HepG2 (cell line): ENCODE data around the gene SIRT6. TPM values are rescaled to one million over a fixed set of nuclear protein-coding genes. Genes with fewer than 3 reads are reported as not detected.
A peak's percentile ranks its signal among the peaks of the same experiment; 100 is the strongest.

Experiments used
- BRF2 ChIP-seq: sonication (generic); formaldehyde crosslinking; IDR thresholded peaks from 2 replicates; pipeline ENCODE4 v1.8.1; 2022; ENCODE audit warnings: mild to moderate bottlenecking, missing genetic modification reagents
- GTF2F1 ChIP-seq: fragments of 150-350 bp; IDR thresholded peaks from 2 replicates; pipeline ENCODE4 v1.6.1; 2014; ENCODE audit warnings: low read length
- HES4 ChIP-seq: sonication (generic); formaldehyde crosslinking; IDR thresholded peaks from 2 replicates; pipeline ENCODE4 v1.9.0; 2021; ENCODE audit warnings: mild to moderate bottlenecking, missing genetic modification reagents, borderline replicate concordance
- KDM6A ChIP-seq: IDR thresholded peaks from 2 replicates; pipeline ENCODE4 v1.6.1; 2016; ENCODE audit warnings: low read depth
- NFATC3 ChIP-seq: sonication (generic); formaldehyde crosslinking; IDR thresholded peaks from 2 replicates; pipeline ENCODE4 v1.5.1; 2020; ENCODE audit warnings: mild to moderate bottlenecking, missing genetic modification reagents
- NFKBIZ ChIP-seq: IDR thresholded peaks from 2 replicates; pipeline ENCODE4 v1.6.1; 2018; ENCODE audit warnings: missing genetic modification reagents, missing compliant biosample characterization
- NONO ChIP-seq, 2 experiments: fragments of 450-650 bp in 1 of 2; sonication (generic) in 1 of 2; formaldehyde crosslinking in 1 of 2; IDR thresholded peaks in 1 of 2; conservative IDR thresholded peaks in 1 of 2; 2 replicates each; pipeline versions ENCODE4 v1.6.1 to v1.8.0; 2017 to 2022; ENCODE audit warnings: mild to moderate bottlenecking in 1 of 2, missing genetic modification reagents in 1 of 2, moderate library complexity in 1 of 2
- SALL2 ChIP-seq: sonication (generic); formaldehyde crosslinking; IDR thresholded peaks from 2 replicates; pipeline ENCODE4 v1.8.1; 2023; ENCODE audit warnings: mild to moderate bottlenecking, missing genetic modification reagents, inconsistent platforms
- STAG1 ChIP-seq: sonication (generic); formaldehyde crosslinking; IDR thresholded peaks from 2 replicates; pipeline ENCODE4 v1.4.0; 2020; ENCODE audit warnings: missing genetic modification reagents
- TCF7 ChIP-seq: sonication (generic); IDR thresholded peaks from 2 replicates; pipeline ENCODE4 v1.6.1; 2016; ENCODE audit warnings: antibody characterized with exemption, low read depth
- USF2 ChIP-seq, 2 experiments: sonication (generic) in 1 of 2; formaldehyde crosslinking in 1 of 2; IDR thresholded peaks; 2 replicates each; pipeline versions ENCODE4 v1.5.1 to v1.6.1; 2011 to 2020; ENCODE audit warnings: borderline replicate concordance in 1 of 2, low read depth in 1 of 2, low read length in 1 of 2, mild to moderate bottlenecking in 1 of 2, missing genetic modification reagents in 1 of 2, moderate library complexity in 1 of 2
- ZBTB7B ChIP-seq: sonication (generic); formaldehyde crosslinking; IDR thresholded peaks from 2 replicates; pipeline ENCODE4 v1.4.0; 2020; ENCODE audit warnings: missing genetic modification reagents
- ZKSCAN1 ChIP-seq: fragments of 150-350 bp; IDR thresholded peaks from 2 replicates; pipeline ENCODE4 v1.6.1; 2014; ENCODE audit warnings: low read length
- ZKSCAN8 ChIP-seq: IDR thresholded peaks from 2 replicates; pipeline ENCODE4 v1.6.1; 2016; ENCODE audit warnings: borderline replicate concordance, missing genetic modification reagents, missing compliant biosample characterization
- ZNF232 ChIP-seq: sonication (generic); formaldehyde crosslinking; IDR thresholded peaks from 2 replicates; pipeline ENCODE4 v1.4.0; 2020; ENCODE audit warnings: missing genetic modification reagents, borderline replicate concordance
- ZNF782 ChIP-seq: sonication (generic); formaldehyde crosslinking; IDR thresholded peaks from 2 replicates; pipeline ENCODE4 v1.4.0; 2020; ENCODE audit warnings: missing genetic modification reagents, mild to moderate bottlenecking, borderline replicate concordance
- ZZZ3 ChIP-seq: sonication (generic); formaldehyde crosslinking; IDR thresholded peaks from 2 replicates; pipeline ENCODE4 v1.4.0; 2020; ENCODE audit warnings: missing genetic modification reagents, mild to moderate bottlenecking, borderline replicate concordance
- polyA plus RNA-seq, 8 experiments: library from polyadenylated mRNA; depleted of rRNA in 3 of 8; stranded (reverse) in 7 of 8; unstranded in 1 of 8; fragments of >200 nt; fragmentation: Illumina TruSeq in 4 of 8; extraction: Trizol in 4 of 8; gene quantifications; 2 replicates each; pipeline versions ENCODE4 v1.2.1 to v1.2.3, GENCODE V29; 2011 to 2016; ENCODE audit warnings: low read depth in 4 of 8, missing spikeins in 1 of 8, mixed read lengths in 1 of 8; ENCODE audit not compliant: insufficient read depth in 1 of 8
- total RNA-seq, 5 experiments: library from RNA; depleted of rRNA; stranded (reverse); fragments of >200 nt; fragmentation: Illumina TruSeq; extraction: Trizol; gene quantifications; 2 replicates each; pipeline ENCODE4 v1.2.3, GENCODE V29; 2016; ENCODE audit warnings: low read depth in 1 of 5
- TF ChIP-seq, protein P1 (sequence below): sonication (generic); formaldehyde crosslinking; IDR thresholded peaks from 2 replicates; pipeline ENCODE4 v1.4.0; 2020; ENCODE audit warnings: missing genetic modification reagents
- TF ChIP-seq, protein P2 (sequence below): IDR thresholded peaks from 2 replicates; pipeline ENCODE4 v1.6.1; 2016; ENCODE audit warnings: missing genetic modification reagents, missing compliant biosample characterization
- TF ChIP-seq, protein P3 (sequence below): sonication (generic); formaldehyde crosslinking; IDR thresholded peaks from 2 replicates; pipeline ENCODE4 v1.5.0; 2020; ENCODE audit warnings: mild to moderate bottlenecking, missing genetic modification reagents, borderline replicate concordance

The SIRT6 gene
- total and polyA plus RNA-seq, 2 of the 13 experiments (the other 11 are each of a cell fraction or from before 2014, with no cell fraction given) = 11.0 to 18.4 TPM

DNA sequence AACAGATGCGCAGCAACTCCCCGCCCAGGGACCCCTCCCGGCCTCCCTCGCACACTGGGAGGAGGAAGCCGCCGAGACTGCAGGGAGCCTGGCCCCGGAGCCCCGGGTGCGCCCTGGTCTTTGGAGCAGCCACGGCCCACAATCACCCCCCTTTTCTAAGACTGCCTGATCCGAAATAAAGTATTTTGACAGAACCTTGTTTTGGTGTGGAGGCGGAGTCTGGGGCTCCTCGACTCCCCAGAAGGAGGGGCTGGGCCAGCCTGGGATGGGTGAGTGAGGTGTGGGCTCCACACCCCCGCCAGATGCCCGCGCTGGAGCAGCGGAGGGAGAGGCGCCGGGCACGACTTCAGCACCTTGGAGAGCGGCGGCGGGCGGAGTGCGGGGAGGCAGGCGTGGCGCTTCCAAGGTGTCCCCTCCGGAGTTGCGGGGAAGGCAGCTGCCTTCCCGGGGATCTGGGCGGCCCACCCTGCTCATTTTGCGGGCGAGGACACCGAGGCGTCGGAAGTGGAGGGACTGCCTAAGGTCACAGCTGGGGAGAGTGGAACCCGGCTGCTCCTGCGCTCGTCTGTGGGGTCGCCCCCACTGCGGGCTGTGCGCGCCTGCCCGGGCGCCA is 9.4 kb downstream of the SIRT6 start (continued):
- TF ChIP-seq GTF2F1 = no peak
- TF ChIP-seq USF2 (IDR thresholded peaks at IDR 0.05; ENCODE audit: low read depth, low read length) = no peak
- TF ChIP-seq USF2 (CRISPR knock-in tag; IDR thresholded peaks at IDR 0.05; ENCODE audit: borderline replicate concordance) = no peak
- no peak for TF ChIP-seq NFATC3 (CRISPR knock-in tag)
- TF ChIP-seq ZZZ3 = no peak
- TF ChIP-seq STAG1 (CRISPR knock-in tag) = no peak
- TF ChIP-seq NONO (IDR thresholded peaks at IDR 0.05) = no peak
- TF ChIP-seq NONO (CRISPR knock-in tag; conservative IDR thresholded peaks at IDR 0.05) = no peak
- TF ChIP-seq ZKSCAN8 (CRISPR knock-in tag) = no peak
- TF ChIP-seq HES4 = peak; percentile 89
- TF ChIP-seq, protein P1, sequence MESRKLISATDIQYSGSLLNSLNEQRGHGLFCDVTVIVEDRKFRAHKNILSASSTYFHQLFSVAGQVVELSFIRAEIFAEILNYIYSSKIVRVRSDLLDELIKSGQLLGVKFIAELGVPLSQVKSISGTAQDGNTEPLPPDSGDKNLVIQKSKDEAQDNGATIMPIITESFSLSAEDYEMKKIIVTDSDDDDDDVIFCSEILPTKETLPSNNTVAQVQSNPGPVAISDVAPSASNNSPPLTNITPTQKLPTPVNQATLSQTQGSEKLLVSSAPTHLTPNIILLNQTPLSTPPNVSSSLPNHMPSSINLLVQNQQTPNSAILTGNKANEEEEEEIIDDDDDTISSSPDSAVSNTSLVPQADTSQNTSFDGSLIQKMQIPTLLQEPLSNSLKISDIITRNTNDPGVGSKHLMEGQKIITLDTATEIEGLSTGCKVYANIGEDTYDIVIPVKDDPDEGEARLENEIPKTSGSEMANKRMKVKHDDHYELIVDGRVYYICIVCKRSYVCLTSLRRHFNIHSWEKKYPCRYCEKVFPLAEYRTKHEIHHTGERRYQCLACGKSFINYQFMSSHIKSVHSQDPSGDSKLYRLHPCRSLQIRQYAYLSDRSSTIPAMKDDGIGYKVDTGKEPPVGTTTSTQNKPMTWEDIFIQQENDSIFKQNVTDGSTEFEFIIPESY (CRISPR knock-in tag) = peak; percentile 68; the same call in 1 of the 2 replicates
- TF ChIP-seq TCF7 = no peak
- no peak for TF ChIP-seq ZBTB7B
- TF ChIP-seq, protein P2, sequence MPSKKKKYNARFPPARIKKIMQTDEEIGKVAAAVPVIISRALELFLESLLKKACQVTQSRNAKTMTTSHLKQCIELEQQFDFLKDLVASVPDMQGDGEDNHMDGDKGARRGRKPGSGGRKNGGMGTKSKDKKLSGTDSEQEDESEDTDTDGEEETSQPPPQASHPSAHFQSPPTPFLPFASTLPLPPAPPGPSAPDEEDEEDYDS (CRISPR knock-in tag) = 0 out of 2 replicates have a peak, but pooled peaks have one; percentile 28
- TF ChIP-seq ZNF232 (CRISPR knock-in tag) = no peak
- no peak for TF ChIP-seq ZKSCAN1
- TF ChIP-seq ZNF782 (CRISPR knock-in tag) = no peak
- TF ChIP-seq NFKBIZ = no peak
- TF ChIP-seq KDM6A (CRISPR knock-in tag) = no peak
- no peak for TF ChIP-seq BRF2
- TF ChIP-seq, protein P3, sequence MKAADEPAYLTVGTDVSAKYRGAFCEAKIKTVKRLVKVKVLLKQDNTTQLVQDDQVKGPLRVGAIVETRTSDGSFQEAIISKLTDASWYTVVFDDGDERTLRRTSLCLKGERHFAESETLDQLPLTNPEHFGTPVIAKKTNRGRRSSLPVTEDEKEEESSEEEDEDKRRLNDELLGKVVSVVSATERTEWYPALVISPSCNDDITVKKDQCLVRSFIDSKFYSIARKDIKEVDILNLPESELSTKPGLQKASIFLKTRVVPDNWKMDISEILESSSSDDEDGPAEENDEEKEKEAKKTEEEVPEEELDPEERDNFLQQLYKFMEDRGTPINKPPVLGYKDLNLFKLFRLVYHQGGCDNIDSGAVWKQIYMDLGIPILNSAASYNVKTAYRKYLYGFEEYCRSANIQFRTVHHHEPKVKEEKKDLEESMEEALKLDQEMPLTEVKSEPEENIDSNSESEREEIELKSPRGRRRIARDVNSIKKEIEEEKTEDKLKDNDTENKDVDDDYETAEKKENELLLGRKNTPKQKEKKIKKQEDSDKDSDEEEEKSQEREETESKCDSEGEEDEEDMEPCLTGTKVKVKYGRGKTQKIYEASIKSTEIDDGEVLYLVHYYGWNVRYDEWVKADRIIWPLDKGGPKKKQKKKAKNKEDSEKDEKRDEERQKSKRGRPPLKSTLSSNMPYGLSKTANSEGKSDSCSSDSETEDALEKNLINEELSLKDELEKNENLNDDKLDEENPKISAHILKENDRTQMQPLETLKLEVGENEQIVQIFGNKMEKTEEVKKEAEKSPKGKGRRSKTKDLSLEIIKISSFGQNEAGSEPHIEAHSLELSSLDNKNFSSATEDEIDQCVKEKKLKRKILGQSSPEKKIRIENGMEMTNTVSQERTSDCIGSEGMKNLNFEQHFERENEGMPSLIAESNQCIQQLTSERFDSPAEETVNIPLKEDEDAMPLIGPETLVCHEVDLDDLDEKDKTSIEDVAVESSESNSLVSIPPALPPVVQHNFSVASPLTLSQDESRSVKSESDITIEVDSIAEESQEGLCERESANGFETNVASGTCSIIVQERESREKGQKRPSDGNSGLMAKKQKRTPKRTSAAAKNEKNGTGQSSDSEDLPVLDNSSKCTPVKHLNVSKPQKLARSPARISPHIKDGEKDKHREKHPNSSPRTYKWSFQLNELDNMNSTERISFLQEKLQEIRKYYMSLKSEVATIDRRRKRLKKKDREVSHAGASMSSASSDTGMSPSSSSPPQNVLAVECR (CRISPR knock-in tag) = peak; percentile 40; the same call in 1 of the 2 replicates
- TF ChIP-seq SALL2 = no peak
